Omental fat pad (tissue), 4 donors: ENCODE results near the gene ETV6. TPM values are rescaled to one million over a fixed set of nuclear protein-coding genes. Genes with fewer than 3 reads are reported as not detected.

Source experiments
- ATAC-seq: fragments of 150-250 bp; one replicate; pipeline ENCODE4 v1.9.1; 2016; ENCODE audit warnings: mild to moderate bottlenecking, moderate library complexity; ENCODE audit not compliant: low FRiP score
- DNase-seq: peaks from one replicate; pipeline ENCODE4 v3.0.0-alpha.2; 2019; ENCODE audit warnings: low spot score
- total RNA-seq, 4 donors: library from RNA; depleted of rRNA; stranded (reverse); fragments of >200 nt; gene quantifications; one replicate each; pipeline ENCODE4 v1.1.0, GENCODE V29; 2016
- TF ChIP-seq, protein P1 (sequence below), 3 donors: fragments of 450-650 bp; IDR thresholded peaks; one replicate each; pipeline ENCODE4 v1.5.1; 2016 to 2017; ENCODE audit warnings: antibody characterized with exemption in 3 of 3, mild to moderate bottlenecking in 3 of 3, moderate library complexity in 2 of 3

Gene ETV6
- total RNA-seq, 4 donors from 2014 or later = 9.3 to 28.2 (median 17.6) TPM

DNA sequence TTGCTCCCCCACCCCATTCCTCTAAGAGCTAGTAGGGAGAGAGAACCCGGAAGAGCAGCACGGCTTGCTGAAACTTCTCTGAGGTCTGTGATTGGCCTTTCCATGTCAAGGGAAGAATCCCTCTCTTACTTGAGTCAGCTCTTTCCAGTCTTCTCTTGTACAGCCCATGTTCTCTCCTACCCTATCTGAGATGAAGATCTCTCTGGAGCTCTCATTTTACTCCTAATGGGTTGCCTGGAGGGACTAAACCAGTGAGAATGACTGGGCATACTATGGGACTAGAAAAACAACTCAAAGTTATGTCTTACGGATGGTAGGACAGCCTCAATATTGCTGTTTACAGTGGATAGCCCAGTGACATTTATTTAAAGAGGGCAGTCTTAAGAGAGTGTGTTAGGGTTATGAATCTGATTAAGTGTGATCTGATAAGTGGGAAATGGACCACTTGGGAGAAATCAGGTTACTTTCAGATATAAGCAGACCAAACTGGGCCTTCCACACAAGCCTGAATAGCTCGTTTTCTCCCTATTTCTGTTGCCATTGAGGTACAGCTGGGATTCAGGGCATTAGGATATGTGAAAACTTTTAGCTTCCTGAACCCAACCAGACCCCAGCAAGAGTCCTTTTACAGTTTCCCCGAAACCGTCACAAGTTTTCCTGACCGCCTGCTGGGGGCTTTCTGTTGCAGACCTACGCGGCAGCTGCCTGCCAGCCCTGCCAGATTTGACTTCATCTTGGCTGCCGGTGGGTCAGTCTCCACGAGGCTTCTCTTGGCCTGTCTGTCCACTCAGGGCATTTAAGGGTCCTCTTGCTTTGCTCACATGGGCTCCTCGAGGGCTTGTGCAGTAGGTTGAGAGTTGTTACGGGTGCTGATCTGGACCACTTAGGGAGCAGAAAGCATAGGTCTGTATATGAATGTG lies 16.9 kb downstream of the ETV6 start:
- ATAC-seq (no peak), DNase-seq (no peak)
- TF ChIP-seq, protein P1, sequence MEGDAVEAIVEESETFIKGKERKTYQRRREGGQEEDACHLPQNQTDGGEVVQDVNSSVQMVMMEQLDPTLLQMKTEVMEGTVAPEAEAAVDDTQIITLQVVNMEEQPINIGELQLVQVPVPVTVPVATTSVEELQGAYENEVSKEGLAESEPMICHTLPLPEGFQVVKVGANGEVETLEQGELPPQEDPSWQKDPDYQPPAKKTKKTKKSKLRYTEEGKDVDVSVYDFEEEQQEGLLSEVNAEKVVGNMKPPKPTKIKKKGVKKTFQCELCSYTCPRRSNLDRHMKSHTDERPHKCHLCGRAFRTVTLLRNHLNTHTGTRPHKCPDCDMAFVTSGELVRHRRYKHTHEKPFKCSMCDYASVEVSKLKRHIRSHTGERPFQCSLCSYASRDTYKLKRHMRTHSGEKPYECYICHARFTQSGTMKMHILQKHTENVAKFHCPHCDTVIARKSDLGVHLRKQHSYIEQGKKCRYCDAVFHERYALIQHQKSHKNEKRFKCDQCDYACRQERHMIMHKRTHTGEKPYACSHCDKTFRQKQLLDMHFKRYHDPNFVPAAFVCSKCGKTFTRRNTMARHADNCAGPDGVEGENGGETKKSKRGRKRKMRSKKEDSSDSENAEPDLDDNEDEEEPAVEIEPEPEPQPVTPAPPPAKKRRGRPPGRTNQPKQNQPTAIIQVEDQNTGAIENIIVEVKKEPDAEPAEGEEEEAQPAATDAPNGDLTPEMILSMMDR (IDR thresholded peaks at IDR 0.05) = no peak

DNA sequence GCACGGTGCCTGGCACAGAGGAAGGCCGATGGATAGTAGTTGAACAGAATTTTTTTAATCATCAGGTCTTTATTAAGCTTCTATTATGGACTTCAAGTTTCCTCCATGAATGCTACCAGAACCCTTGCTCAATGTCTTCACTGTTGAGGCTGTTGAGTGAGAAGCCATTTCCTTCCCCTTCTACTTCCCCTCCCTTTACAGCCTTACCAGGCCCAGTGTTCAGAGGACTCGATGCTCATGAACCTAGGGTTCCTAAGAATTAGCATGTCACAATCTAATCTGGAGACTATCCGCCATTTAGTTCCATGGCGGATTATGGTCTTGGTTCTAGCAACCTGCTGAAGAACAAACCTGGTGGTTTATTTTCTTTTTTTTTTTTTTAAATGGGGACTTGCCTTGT lies 17.7 kb downstream of the ETV6 start:
- ATAC-seq (no peak), DNase-seq (no peak)
- TF ChIP-seq, protein P1 (IDR thresholded peaks at IDR 0.05) = no peak

DNA sequence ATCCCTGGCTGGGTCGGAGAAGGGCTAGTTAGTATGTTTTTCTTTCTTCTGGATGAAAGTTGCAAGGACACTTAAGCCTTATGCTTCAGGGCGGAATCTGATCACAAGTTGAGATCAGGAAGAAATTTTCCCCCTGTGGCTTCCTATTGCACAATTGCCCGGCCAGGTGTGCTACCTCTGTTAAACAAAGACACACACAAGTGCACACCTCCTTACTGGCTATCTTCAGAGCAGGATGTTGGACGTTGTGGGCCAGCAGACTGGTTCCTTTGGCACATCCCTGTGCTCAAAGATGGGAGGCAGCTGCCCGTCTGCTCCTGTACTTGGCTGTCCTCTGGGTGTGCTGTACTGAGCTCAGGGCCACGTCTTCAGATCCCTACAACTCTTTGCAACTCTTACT lies 19.1 kb downstream of the ETV6 start:
- ATAC-seq = no peak
- TF ChIP-seq, protein P1 (IDR thresholded peaks at IDR 0.05) = no peak

DNA sequence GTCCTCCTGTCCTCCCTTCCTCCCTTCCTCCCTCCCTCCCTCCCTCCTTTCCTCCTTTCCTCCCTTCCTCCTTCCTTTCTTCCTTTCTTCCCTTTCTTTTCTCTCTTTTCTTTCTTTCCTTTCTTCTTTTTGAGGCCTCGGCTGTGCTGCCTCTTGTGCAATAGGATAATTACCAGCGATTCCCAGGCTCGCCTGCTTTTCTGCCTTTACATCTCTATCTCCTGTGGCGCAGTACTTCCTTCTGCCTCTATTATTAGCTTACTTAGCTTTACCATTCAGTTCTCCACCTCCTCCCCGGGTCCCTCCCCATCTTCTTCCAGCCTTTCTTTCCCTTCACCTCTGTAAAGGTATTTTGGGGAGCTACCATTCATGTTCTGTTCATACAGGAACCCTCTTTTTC lies 19.9 kb downstream of the ETV6 start:
- TF ChIP-seq, protein P1 (IDR thresholded peaks at IDR 0.05) = no peak
- ATAC-seq (no peak), DNase-seq (no peak)

More for the DNA sequence above, 19.1 kb downstream of the ETV6 start:
- no peak for DNase-seq

DNA sequence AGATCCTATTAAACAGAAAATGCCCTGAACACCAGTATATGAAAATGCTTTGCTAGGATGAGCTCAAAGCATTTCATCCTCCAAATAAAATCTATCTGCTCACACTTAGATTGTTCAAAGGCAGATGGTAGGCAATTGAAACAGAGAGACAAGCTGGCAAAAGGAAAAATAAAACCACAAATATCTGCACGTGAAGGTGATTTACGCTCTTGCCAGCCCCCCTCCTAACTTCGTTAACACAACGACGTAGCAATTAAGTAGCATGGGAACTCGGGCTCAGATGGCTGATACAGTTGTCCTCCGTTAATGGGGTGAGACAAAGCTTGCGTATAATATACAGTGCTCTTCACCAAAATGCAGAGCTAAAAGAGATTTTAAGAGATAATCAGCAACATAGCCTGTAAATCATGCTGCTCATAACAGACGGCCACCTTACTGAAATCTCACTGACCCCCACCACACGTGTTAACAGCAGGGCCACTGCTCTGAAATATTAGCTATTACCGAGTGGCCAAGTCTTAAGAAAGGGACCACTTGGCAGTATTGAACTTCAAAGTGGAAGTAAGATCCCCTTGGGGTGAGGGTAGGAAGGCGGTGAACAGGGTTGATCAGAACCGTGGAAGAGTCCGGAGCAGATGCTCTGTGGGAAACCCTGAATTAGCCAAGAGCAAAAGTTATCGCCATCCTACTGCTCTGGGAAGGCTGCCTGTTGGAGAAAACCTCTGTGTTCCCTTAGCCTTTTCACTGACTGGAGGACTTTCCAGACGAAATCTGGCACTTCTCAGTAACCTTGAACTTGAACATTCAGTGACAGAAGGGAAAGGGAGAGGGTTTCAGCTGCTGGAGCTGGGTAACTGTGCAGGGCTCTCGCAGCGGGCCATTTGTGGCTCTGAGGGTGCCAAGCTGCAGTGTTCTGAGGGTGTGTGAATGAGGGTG lies 23.1 kb downstream of the ETV6 start:
- TF ChIP-seq, protein P1 (IDR thresholded peaks at IDR 0.05) = no peak
- DNase-seq (no peak), ATAC-seq (no peak)

DNA sequence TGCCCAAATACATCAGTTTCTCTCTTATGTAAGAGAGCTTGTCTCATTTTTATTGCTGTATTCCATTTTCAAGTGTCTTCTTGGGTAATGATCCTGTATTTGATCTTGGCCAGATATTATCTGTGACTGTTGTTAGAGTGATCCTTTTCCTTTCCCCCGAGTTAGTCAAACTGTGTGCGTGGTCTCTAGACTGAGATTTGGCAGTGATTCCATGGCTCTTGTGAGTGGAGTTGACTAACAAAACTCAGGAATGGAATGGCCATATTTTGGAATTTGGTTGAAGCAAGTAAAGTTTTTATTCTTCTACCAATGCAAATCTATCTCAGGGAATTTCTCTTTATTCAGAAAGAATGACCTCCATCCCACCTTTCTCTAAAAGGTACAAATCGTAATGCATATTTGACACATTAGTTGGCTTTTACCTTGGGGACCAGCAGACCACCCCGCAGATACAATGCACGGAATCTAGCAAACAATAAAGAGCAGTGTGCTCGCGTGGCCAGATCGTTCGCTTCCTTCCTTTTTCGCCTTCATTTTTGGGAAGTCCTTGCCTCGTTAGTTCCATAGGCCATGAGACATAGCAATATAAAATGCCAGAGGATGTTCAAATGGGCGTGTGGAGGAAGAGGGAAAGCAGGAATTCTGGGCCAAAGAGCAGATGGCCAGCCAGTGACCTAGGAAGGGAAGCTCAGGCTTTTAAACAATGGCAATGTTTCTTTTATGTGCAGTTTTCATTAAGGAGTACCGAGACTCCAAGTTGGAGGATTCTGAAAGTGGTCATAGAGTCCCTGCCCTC lies 24.4 kb downstream of the ETV6 start:
- DNase-seq = no peak
- no peak for ATAC-seq
- TF ChIP-seq, protein P1 (IDR thresholded peaks at IDR 0.05) = no peak
